ENCODE results near the gene SLC23A3.

Gene SLC23A3

GRCh38 chr2:219142329-219142728, 27.5 kb downstream of the SLC23A3 start:
- peak; percentile 94 for DNase-seq (ENCODE audit: low read depth, low spot score)

GRCh38 chr2:219140722-219141121, 29.1 kb downstream of the SLC23A3 start:
- no peak for DNase-seq (ENCODE audit: low read depth, low spot score)

- DNase-seq (ENCODE audit: low read depth, low spot score), result no peak
These were observed 35.9 kb downstream of the SLC23A3 start for GRCh38 chr2:219133976-219134375.

- DNase-seq (ENCODE audit: low read depth, low spot score), result no peak
These were observed 38.1 kb downstream of the SLC23A3 start for GRCh38 chr2:219131744-219132143.

- DNase-seq (ENCODE audit: low read depth, low spot score), result no peak
These were observed 38.5 kb downstream of the SLC23A3 start for GRCh38 chr2:219131327-219131726.

- no peak for DNase-seq (ENCODE audit: low read depth, low spot score)
These were observed 40.2 kb downstream of the SLC23A3 start for GRCh38 chr2:219129589-219129988.

- no peak for DNase-seq (ENCODE audit: low read depth, low spot score)
These were observed 41.4 kb downstream of the SLC23A3 start for GRCh38 chr2:219128396-219128795.

DNA sequence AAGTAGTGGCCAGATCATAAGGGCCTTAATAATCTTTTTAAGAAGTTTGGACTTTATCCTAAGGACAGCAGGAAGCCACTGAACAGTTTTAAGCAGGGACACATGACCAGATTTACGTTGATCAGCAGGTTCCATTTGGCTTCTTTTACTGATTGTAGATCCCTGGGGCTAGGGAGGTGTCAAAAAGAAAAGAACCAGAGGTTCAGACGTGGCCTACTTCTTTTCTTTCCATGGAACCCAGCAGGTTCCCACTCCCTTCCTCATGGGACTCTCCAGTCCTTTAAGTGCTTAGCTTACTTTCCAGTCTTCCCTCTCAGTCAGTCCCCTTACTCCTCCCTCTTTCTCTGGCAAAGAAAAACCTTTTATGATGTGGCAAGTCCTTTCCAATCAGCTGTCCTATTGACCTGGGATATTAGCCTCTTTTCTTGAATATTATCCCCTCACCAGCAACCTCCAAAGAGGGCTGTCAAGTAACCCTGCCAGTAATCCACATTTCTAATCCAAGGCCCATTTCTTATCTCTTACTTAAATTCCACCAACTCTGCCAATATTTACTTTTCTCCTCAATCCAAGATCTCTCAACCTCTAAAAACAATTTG, 42.7 kb downstream of the SLC23A3 start:
- DNase-seq (ENCODE audit: low read depth, low spot score), result peak; percentile 13

GRCh38 chr2:219126555-219126954, 43.3 kb downstream of the SLC23A3 start:
- no peak for DNase-seq (ENCODE audit: low read depth, low spot score)

DNA sequence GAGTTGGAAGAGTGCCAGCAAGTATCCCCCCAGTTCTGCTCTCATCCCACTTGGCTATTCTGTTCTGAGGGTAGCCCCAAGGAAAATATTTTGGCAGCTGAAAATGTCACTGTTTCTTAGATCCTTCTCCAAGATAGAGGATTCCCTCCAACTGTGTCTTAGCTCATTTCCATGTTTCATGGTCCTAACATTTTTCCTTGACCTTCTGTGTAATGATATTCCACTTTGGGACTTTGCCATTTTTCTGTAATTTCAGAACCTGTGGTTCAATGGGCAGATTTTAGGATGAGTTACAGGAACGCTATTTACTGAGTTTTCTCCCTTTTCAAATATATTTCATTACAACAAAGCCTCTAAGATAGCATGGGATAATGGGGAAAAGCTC, 44.0 kb downstream of the SLC23A3 start:
- no peak for DNase-seq (ENCODE audit: low read depth, low spot score)

DNA sequence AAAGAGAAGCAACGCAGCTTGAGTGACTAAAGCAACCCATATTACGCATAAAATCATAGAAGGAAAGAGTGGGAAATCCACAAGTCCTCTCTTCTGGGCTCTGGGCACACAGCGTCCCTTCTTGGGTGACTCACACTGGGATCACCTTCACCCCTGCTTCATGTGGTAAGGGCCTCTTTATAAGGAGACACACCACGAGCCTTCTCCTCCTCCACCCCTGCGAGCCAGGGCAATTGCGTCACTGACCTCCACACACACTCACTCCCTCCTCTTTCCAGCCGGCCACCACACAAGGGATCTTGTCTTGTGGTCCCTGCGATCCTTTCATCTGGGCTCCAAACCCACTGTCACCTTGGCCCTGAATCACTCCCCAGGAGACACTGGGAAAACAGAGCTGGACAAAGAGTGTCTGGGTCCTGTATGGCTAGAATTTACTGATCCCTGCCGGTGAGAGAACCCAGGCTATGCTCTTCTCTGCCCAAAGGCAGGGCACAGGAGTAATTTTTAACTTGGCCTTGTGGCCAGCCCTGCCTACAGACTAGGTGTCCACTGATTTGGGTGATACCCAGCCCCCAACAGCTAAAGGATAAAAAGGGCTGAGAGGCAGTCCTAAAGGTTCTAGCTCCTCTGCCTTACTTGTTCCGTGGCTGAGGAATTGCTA, 44.5 kb downstream of the SLC23A3 start:
- DNase-seq (ENCODE audit: low read depth, low spot score), result peak; percentile 93

GRCh38 chr2:219124381-219125110, 45.3 kb downstream of the SLC23A3 start:
- DNase-seq (ENCODE audit: low read depth, low spot score), result peak; percentile 47

DNA sequence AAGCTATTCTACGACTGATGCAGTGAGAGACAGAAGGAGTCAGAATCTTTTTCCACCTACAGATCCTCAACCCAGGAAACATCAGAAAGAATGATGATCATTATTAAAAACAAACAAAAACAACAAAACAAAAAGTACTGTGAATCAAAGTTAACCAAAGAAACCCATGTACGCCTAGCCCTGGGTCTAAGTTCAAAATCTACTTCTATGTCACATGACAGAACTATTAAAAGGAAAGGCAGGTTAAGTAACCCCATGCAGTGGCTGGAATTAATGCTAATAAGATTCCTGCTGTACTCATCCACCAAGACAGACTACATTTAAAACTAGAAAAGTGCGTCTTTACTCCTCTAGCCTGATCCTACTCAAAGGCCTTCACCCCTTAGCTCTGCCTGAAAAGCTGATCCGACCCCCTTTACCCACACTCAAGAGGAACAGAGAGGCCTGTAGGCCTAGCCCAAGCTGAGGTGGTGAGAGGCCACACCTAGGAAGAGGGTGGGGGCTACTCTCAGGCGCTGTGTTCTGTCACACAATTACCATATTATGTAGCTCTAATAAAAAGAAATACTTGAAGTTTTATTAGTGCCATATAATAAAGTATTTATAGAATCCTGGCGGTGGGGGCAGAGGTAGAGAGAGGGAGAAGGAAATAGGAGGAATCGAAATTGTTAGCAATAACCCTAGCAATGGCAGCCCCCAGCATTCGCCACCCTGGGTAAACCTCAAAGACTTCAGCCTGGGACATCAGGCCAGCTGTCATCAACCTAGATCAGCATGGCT, 46.3 kb downstream of the SLC23A3 start:
- no peak for DNase-seq (ENCODE audit: low read depth, low spot score)

DNA sequence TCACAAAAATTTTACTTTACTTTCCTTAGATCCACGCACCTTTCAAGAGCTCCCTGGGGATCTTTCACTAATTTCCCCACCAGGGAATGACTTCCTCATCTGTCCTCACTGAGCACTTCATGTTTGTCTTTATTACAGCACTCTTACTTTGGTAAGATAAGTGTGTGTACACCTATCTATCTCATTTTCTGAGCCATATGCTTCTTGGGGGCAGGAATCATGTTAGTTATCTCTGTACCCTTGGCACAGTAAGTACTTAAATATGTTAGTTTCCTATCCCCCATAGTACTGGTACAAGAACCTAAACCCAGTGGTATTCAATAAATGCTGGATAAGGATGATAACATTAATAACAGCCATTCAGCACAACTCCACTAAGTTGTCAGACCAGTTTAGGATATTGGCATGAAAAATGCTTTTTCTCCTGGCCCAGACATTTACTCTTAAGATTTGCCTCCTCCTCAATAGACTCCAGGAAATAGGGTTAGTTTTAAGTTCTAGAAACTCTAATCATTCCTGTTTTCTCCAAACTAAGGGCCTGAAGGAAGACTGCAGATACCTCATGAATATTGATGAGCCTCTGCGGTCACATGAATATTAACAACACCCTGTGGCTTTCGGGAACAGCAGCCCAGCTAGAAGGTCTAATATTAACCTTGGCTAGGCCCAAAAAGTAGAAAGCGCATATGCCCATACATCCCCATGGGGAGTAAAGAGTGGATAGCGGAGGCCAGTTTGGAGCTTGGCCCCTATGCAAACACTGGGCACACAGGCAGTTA, 47.4 kb downstream of the SLC23A3 start:
- DNase-seq (ENCODE audit: low read depth, low spot score), result peak; percentile 82

GRCh38 chr2:219120082-219120481, 49.7 kb downstream of the SLC23A3 start:
- DNase-seq (ENCODE audit: low read depth, low spot score), result no peak

- peak; percentile 83 for DNase-seq (ENCODE audit: low read depth, low spot score)
These were observed 50.3 kb downstream of the SLC23A3 start for GRCh38 chr2:219119422-219120043.

DNA sequence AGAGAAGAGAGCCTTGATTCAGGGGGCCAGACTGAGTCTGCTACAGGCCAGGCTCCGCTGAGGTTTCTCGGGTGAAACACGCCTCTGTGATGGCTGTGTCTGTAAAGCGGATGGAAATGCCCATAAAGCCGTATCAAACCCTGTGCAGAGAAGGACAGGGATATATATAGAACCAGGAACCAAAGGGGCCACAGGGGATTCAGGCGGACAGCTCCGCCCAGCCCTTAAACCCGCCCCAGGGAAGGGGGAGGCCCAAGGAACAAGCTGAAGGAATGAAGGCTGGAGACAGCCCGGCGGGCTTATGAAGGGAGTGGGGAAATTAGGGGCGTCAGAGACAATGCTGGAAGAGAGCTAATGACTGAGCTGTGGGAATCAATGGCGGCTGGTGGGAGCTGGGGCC, 51.3 kb downstream of the SLC23A3 start:
- no peak for DNase-seq (ENCODE audit: low read depth, low spot score)

GRCh38 chr2:219116776-219117646, 52.8 kb downstream of the SLC23A3 start:
- DNase-seq (ENCODE audit: low read depth, low spot score), result peak; percentile 37

GRCh38 chr2:219112651-219113338, 57.0 kb downstream of the SLC23A3 start:
- no peak for DNase-seq (ENCODE audit: low read depth, low spot score)
